GM23338 (cell line): ENCODE results near the gene GUCY2F.

Source experiments
- CREB1 ChIP-seq: fragments of 250-450 bp; sonication (Bioruptor Pico); IDR thresholded peaks from 2 replicates; pipeline ENCODE4 v1.5.0; 2020; ENCODE audit warnings: low read depth, mild to moderate bottlenecking, moderate library complexity
- CTCF ChIP-seq, 2 experiments: fragments of 200-600 bp in 1 of 2; sonication (generic) in 1 of 2; conservative IDR thresholded peaks; 2 replicates each; pipeline versions ENCODE4 v1.5.1 to v1.6.1; 2016 to 2017; ENCODE audit warnings: antibody characterized with exemption in 2 of 2, low read depth in 2 of 2, mild to moderate bottlenecking in 2 of 2, moderate library complexity in 1 of 2

DNA sequence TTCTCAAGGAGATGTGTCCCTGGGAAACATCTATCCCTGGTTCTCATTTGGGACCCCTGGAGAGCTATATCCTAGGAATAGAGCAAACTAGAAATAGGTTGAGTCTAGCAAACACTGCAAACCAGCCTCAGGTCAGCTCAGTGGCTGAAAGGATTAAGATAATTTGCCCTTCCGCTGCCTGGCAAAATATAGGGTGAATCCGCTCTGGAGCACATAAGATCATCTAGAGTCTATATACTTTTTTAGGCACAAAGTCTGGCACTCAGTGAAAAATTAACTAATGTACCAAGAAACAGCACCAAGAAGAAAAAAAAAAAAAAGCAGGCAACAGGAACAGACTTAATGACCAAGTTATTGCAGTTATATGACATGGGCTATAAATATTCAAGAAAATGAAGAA, 7.3 kb upstream of the GUCY2F start:
- TF ChIP-seq CTCF (conservative IDR thresholded peaks at IDR 0.05; ENCODE audit: low read depth in 2 of 2) (no peak), CREB1 (CRISPR knock-in tag) (no peak)
